ENCODE measurements around the gene AHRR.

AHRR gene

GRCh38 chr5:431001-431710 is 109.6 kb downstream of the AHRR start:
- peak; percentile 39 to 77 (median 58) for DNase-seq

GRCh38 chr5:431711-432050 is 110.2 kb downstream of the AHRR start:
- no peak for DNase-seq

GRCh38 chr5:432201-432927 is 110.8 kb downstream of the AHRR start:
- no peak for DNase-seq

- DNase-seq, result no peak
Observed at GRCh38 chr5:432928-433791, 111.6 kb downstream of the AHRR start.

- no peak for DNase-seq
Observed at GRCh38 chr5:433836-434235, 112.3 kb downstream of the AHRR start.

- no peak for DNase-seq
Observed at GRCh38 chr5:434443-435146, 113.1 kb downstream of the AHRR start.

- DNase-seq, result no peak
Observed at GRCh38 chr5:435156-435790, 113.8 kb downstream of the AHRR start.

GRCh38 chr5:435961-436640 is 114.6 kb downstream of the AHRR start:
- DNase-seq, result peak in 2 of 3 experiments; percentile 39 to 55

GRCh38 chr5:436641-436975 is 115.1 kb downstream of the AHRR start:
- no peak for DNase-seq

GRCh38 chr5:437281-437771 is 115.8 kb downstream of the AHRR start:
- DNase-seq, result peak in 1 of 3 experiments; percentile 48

- DNase-seq, result no peak
Observed at GRCh38 chr5:438481-438981, 117.0 kb downstream of the AHRR start.

- no peak for DNase-seq
Observed at GRCh38 chr5:439181-439580, 117.7 kb downstream of the AHRR start.

GRCh38 chr5:439636-440035 is 118.1 kb downstream of the AHRR start:
- DNase-seq, result no peak

- DNase-seq, result no peak
Observed at GRCh38 chr5:440401-441201, 119.1 kb downstream of the AHRR start.

GRCh38 chr5:441996-442334 is 120.5 kb downstream of the AHRR start:
- DNase-seq, result no peak

GRCh38 chr5:442335-443238 is 121.1 kb downstream of the AHRR start, which contains the start of gene EXOC3:
Gene EXOC3, plus strand, starts transcription at chr5:443176. Its CDS starts 3,030 bp downstream, at chr5:446206.
- DNase-seq, result peak; percentile 77 to 84 (median 82)

- DNase-seq, result peak; percentile 51 to 81 (median 73)
Observed at GRCh38 chr5:443239-444151, 122.0 kb downstream of the AHRR start.

- DNase-seq, result no peak
Observed at GRCh38 chr5:444226-444625, 122.7 kb downstream of the AHRR start.
